Smooth muscle cell (in vitro differentiated cells): ENCODE data around the gene STAB2. TPM values are rescaled to one million over a fixed set of nuclear protein-coding genes. Genes with fewer than 3 reads are reported as not detected.

Source experiments
- DNase-seq: peaks from one replicate; lab custom pipeline; 2025; ENCODE audit not compliant: unreplicated experiment; lab: John Stamatoyannopoulos, UW
- H2AFZ ChIP-seq: fragments of 200-600 bp; sonication (generic); 2 replicates; pipeline ENCODE4 v1.6.0; 2016; ENCODE audit warnings: antibody characterized with exemption, low read depth, mild to moderate bottlenecking
- H3F3A ChIP-seq: fragments of 200-600 bp; sonication (generic); 2 replicates; pipeline ENCODE4 v1.6.0; 2017; ENCODE audit warnings: antibody characterized with exemption, low read depth
- H3K27ac ChIP-seq: fragments of 200-600 bp; sonication (generic); 2 replicates; pipeline ENCODE4 v1.5.1; 2016; ENCODE audit warnings: low read depth, mild to moderate bottlenecking
- H3K27me3 ChIP-seq: fragments of 200-600 bp; sonication (generic); 2 replicates; pipeline ENCODE4 v1.6.1; 2016; ENCODE audit warnings: low read depth, mild to moderate bottlenecking
- H3K36me3 ChIP-seq: fragments of 200-600 bp; sonication (generic); 2 replicates; pipeline ENCODE4 v1.5.1; 2016; ENCODE audit warnings: low read depth
- H3K4me1 ChIP-seq: fragments of 200-600 bp; sonication (generic); 2 replicates; pipeline ENCODE4 v1.5.1; 2016; ENCODE audit warnings: low read depth
- H3K4me2 ChIP-seq: fragments of 200-600 bp; sonication (generic); 2 replicates; pipeline ENCODE4 v1.6.0; 2016; ENCODE audit warnings: mild to moderate bottlenecking
- H3K4me3 ChIP-seq: fragments of 200-600 bp; sonication (generic); 2 replicates; pipeline ENCODE4 v1.5.1; 2016; ENCODE audit warnings: mild to moderate bottlenecking
- H3K79me2 ChIP-seq: fragments of 200-600 bp; sonication (generic); 2 replicates; pipeline ENCODE4 v1.6.0; 2016; ENCODE audit warnings: low read depth, mild to moderate bottlenecking
- H3K9ac ChIP-seq: fragments of 200-600 bp; sonication (generic); 2 replicates; pipeline ENCODE4 v1.6.0; 2016; ENCODE audit warnings: low read depth
- H3K9me3 ChIP-seq: fragments of 200-600 bp; sonication (generic); replicated peaks from 2 replicates; pipeline ENCODE4 v1.5.1; 2016; ENCODE audit warnings: low read depth
- H4K20me1 ChIP-seq: fragments of 200-600 bp; sonication (generic); 2 replicates; pipeline ENCODE4 v1.6.0; 2016; ENCODE audit warnings: low read depth
- WGBS: methylation state at CpG from one replicate; pipeline ENCODE4 v1.1.7; 2016; ENCODE audit warnings: low lambda C conversion rate; 5-methylcytosine and 5-hydroxymethylcytosine counted together
- polyA plus RNA-seq: library from polyadenylated mRNA; unstranded; fragments of >200 nt; fragmentation: Nextera tagmentation; extraction: Ambion mirVana; gene quantifications from 2 replicates; pipeline ENCODE4 v1.2.1, GENCODE V29; 2016
- total RNA-seq: library from RNA; depleted of rRNA; stranded (reverse); fragments of >200 nt; gene quantifications from 2 replicates; pipeline ENCODE4 v1.2.3, GENCODE V29; 2014
- TF ChIP-seq, protein P1 (sequence below): fragments of 200-600 bp; sonication (generic); IDR thresholded peaks from 2 replicates; pipeline ENCODE4 v1.5.1; 2017; ENCODE audit warnings: borderline replicate concordance, mild to moderate bottlenecking, antibody characterized with exemption; ENCODE audit not compliant: insufficient read depth, poor library complexity, severe bottlenecking

Gene STAB2
- total and polyA plus RNA-seq, 2 experiments from 2014 or later: not detected

DNA sequence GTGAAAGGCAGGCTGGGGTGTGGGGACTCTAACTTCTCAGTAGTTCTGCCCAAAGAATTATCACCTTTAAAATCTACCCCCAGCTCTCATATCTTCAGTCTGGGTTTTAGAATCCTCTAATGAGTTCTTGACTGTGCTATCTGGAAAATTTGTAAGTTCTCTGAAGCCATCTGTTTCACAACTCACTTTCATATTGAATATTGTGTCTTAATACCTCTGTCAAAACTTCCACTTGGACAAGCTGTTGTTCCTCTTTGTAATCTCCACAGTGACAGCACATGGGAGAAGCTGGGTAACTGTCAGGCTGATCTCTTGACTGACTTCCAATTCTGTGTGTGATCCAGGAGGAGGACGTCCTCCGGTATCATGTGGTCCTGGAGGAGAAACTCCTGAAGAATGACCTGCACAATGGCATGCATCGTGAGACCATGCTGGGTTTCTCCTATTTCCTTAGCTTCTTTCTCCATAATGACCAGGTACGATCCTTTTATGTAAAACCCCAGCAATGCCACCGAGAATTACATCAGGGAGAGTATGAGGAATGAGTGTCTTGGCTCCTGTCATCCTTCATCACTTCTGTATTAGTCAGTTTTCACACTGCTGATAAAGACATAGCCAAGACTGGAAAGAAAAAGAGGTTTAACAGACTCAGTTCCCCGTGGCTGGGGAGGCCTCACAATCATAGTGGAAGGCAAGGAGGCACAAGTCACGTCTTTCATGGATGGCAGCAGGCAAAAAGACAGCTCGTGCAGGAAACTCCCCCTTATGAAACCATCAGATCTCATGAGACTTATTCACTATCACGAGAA, 111.9 kb downstream of the STAB2 start:
- H3K4me2 ChIP-seq: no peak overlapping the region
- H3K27me3 ChIP-seq: peaks cover 21% of the 10 kb centered on the region
- TF ChIP-seq, protein P1, sequence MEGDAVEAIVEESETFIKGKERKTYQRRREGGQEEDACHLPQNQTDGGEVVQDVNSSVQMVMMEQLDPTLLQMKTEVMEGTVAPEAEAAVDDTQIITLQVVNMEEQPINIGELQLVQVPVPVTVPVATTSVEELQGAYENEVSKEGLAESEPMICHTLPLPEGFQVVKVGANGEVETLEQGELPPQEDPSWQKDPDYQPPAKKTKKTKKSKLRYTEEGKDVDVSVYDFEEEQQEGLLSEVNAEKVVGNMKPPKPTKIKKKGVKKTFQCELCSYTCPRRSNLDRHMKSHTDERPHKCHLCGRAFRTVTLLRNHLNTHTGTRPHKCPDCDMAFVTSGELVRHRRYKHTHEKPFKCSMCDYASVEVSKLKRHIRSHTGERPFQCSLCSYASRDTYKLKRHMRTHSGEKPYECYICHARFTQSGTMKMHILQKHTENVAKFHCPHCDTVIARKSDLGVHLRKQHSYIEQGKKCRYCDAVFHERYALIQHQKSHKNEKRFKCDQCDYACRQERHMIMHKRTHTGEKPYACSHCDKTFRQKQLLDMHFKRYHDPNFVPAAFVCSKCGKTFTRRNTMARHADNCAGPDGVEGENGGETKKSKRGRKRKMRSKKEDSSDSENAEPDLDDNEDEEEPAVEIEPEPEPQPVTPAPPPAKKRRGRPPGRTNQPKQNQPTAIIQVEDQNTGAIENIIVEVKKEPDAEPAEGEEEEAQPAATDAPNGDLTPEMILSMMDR: no peak

GRCh38 chr12:103705098-103705497, 118.0 kb downstream of the STAB2 start:
- H3K9ac ChIP-seq: no peak overlapping the region
- H2AFZ ChIP-seq: no peak overlapping the region
- WGBS: 92% methylated on average over 2 of the region's 2 CpGs

More for the DNA sequence above, 111.9 kb downstream of the STAB2 start:
- Histone ChIP-seq H2AFZ (no peak overlapping the region), H3K79me2 (no peaks in the 10 kb centered on the region), H3K27ac (no peak overlapping the region), H3K4me3 (no peak overlapping the region), H3K4me1 (no peaks in the 10 kb centered on the region), H3K9me3 (no peaks in the 10 kb centered on the region), H3K9ac (no peak overlapping the region), H3K36me3 (no peaks in the 10 kb centered on the region), H3F3A (no peaks in the 10 kb centered on the region), H4K20me1 (no peaks in the 10 kb centered on the region)
- WGBS: 69% methylated on average over 9 of the region's 9 CpGs
- no peak for DNase-seq

GRCh38 chr12:103705927-103706326, 118.9 kb downstream of the STAB2 start:
- Histone ChIP-seq H4K20me1 (no peaks in the 10 kb centered on the region), H3K27me3 (peaks cover 44% of the 10 kb centered on the region), H3K27ac (no peak overlapping the region), H3F3A (no peaks in the 10 kb centered on the region), H3K9me3 (no peaks in the 10 kb centered on the region), H3K36me3 (no peaks in the 10 kb centered on the region), H3K9ac (no peak overlapping the region), H3K79me2 (no peaks in the 10 kb centered on the region), H3K4me1 (no peaks in the 10 kb centered on the region), H2AFZ (no peak overlapping the region), H3K4me2 (no peak overlapping the region), H3K4me3 (no peak overlapping the region)
- WGBS: 94% methylated on average over 2 of the region's 2 CpGs
- DNase-seq: no peak
- TF ChIP-seq, protein P1: no peak

More at GRCh38 chr12:103705098-103705497, 118.0 kb downstream of the STAB2 start:
- Histone ChIP-seq H3K4me3 (no peak overlapping the region), H3K4me2 (no peak overlapping the region), H3K27me3 (peaks cover 44% of the 10 kb centered on the region), H3K36me3 (no peaks in the 10 kb centered on the region), H4K20me1 (no peaks in the 10 kb centered on the region), H3K9me3 (no peaks in the 10 kb centered on the region), H3K4me1 (no peaks in the 10 kb centered on the region), H3K79me2 (no peaks in the 10 kb centered on the region), H3K27ac (no peak overlapping the region), H3F3A (no peaks in the 10 kb centered on the region)
- no peak for DNase-seq
- TF ChIP-seq, protein P1: no peak

DNA sequence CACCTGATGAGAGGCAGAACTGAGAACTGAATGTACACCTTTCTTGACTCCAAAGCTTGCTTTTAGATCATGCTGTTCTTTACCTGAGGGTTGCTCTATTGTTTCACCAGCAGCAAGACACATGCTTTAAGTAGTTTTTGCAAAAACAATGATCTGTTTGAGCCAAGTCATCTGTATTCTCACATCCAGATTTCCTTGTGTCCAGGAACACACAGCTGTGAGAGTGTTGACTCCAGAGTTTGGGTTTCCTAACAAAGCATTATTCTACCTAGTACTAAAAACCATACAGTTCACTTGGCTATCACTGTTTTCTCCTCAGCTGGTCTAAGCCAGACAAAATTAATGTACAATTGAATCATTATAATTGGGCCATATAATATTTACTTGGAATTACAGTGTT, 120.4 kb downstream of the STAB2 start:
- Histone ChIP-seq H3F3A (no peaks in the 10 kb centered on the region), H3K4me3 (no peak overlapping the region), H4K20me1 (no peaks in the 10 kb centered on the region), H3K79me2 (no peaks in the 10 kb centered on the region), H3K27ac (no peak overlapping the region), H3K4me1 (no peaks in the 10 kb centered on the region), H3K4me2 (no peak overlapping the region), H3K27me3 (peaks cover 44% of the 10 kb centered on the region), H3K9ac (no peak overlapping the region), H3K9me3 (no peaks in the 10 kb centered on the region), H3K36me3 (no peaks in the 10 kb centered on the region), H2AFZ (no peak overlapping the region)
- TF ChIP-seq, protein P1: no peak
- no peak for DNase-seq
